ENCODE results near the gene PHLDB2.

DNA sequence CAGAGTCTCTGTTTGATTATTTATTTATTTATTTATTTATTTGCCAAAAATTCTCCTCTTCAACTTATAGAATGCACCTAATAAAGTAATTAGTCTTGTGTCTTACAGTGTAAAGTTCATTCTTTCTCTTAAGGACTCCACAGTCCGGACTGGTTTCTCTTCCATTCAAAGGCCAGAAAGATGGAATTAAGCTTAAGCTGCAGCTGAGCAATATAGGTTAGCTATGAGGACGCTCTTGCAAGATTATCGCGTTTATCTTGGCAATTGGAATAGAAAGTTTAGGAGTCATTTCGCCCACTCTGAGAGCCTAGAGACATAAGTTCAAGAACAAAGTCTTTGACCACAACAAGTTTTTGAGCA lies 154.7 kb downstream of the PHLDB2 start:
- TF ChIP-seq, protein P1, sequence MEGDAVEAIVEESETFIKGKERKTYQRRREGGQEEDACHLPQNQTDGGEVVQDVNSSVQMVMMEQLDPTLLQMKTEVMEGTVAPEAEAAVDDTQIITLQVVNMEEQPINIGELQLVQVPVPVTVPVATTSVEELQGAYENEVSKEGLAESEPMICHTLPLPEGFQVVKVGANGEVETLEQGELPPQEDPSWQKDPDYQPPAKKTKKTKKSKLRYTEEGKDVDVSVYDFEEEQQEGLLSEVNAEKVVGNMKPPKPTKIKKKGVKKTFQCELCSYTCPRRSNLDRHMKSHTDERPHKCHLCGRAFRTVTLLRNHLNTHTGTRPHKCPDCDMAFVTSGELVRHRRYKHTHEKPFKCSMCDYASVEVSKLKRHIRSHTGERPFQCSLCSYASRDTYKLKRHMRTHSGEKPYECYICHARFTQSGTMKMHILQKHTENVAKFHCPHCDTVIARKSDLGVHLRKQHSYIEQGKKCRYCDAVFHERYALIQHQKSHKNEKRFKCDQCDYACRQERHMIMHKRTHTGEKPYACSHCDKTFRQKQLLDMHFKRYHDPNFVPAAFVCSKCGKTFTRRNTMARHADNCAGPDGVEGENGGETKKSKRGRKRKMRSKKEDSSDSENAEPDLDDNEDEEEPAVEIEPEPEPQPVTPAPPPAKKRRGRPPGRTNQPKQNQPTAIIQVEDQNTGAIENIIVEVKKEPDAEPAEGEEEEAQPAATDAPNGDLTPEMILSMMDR (IDR thresholded peaks at IDR 0.05), result no peak
- no peak for TF ChIP-seq POLR2A (IDR thresholded peaks at IDR 0.05)

Data from uterus (tissue), 2 donors.